Peyer's patch (tissue), 4 donors: Measurements from ENCODE around the gene PFDN2.

Experiments
- POLR2A ChIP-seq, 2 donors: fragments of 450-650 bp; IDR thresholded peaks; one replicate each; pipeline ENCODE4 v1.5.1; 2017; ENCODE audit warnings: antibody characterized with exemption in 2 of 2, mild to moderate bottlenecking in 2 of 2, moderate library complexity in 2 of 2
- TF ChIP-seq, protein P1 (sequence below), 6 experiments: fragments of 450-650 bp in 4 of 6; fragments of 200-600 bp in 2 of 6; sonication (generic) in 1 of 6; IDR thresholded peaks; one replicate each; pipeline ENCODE4 v1.5.1; 2017 to 2019; ENCODE audit warnings: antibody characterized with exemption in 6 of 6, mild to moderate bottlenecking in 3 of 6, moderate library complexity in 1 of 6

DNA sequence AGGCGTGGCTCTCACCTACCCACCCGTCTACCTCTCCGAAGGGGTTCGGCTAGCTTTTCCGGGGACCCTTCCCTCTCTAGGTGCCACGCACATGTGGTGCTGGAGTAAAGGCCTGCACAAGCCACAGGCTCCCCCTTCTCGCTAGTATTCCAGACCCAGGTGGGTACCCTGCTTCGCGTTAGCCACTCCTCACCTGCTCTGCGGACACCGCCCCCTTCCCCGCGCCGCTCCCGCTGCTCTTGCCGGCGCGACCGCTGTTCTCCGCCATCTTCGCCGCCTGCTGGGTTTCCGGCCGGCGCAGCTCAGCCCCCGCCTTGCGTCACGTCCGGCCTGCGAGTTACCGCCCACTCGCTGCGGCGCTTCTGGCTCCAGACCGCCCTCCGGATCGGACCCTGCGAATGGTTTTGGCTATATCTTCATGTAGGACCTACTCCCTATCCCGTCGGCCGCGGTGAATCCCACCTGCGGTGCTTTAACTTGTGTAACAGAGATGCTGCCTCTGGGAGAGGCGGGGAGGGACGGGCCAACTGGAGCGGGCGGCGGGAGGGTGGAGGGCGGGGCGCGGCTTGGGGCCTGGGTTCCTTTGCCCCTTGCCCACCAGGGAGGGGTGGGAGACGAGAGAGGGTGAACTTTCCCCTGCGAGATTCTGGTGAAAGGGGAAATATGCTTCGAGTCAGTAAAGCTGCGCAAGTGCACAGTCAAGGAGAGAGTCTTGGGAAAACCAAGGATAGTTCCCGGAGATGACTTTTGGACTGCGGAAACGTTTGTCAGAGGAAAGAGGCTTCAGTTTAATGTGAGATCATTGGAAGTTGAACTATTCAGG is at the start of gene PFDN2, which contains the start of gene NIT1:
- TF ChIP-seq, protein P1, sequence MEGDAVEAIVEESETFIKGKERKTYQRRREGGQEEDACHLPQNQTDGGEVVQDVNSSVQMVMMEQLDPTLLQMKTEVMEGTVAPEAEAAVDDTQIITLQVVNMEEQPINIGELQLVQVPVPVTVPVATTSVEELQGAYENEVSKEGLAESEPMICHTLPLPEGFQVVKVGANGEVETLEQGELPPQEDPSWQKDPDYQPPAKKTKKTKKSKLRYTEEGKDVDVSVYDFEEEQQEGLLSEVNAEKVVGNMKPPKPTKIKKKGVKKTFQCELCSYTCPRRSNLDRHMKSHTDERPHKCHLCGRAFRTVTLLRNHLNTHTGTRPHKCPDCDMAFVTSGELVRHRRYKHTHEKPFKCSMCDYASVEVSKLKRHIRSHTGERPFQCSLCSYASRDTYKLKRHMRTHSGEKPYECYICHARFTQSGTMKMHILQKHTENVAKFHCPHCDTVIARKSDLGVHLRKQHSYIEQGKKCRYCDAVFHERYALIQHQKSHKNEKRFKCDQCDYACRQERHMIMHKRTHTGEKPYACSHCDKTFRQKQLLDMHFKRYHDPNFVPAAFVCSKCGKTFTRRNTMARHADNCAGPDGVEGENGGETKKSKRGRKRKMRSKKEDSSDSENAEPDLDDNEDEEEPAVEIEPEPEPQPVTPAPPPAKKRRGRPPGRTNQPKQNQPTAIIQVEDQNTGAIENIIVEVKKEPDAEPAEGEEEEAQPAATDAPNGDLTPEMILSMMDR (IDR thresholded peaks at IDR 0.05) = peak in 1 of 6 experiments; percentile 6
- TF ChIP-seq POLR2A (IDR thresholded peaks at IDR 0.05) = peak; percentile 76 to 83
